ENCODE measurements around the gene OTULIN. TPM values are rescaled to one million over a fixed set of nuclear protein-coding genes. Genes with fewer than 3 reads are reported as not detected.

OTULIN gene
- total and polyA plus RNA-seq, 2 of the 13 experiments (the other 11 are each of a cell fraction or from before 2014, with no cell fraction given), result 7.0 to 34.8 TPM

DNA sequence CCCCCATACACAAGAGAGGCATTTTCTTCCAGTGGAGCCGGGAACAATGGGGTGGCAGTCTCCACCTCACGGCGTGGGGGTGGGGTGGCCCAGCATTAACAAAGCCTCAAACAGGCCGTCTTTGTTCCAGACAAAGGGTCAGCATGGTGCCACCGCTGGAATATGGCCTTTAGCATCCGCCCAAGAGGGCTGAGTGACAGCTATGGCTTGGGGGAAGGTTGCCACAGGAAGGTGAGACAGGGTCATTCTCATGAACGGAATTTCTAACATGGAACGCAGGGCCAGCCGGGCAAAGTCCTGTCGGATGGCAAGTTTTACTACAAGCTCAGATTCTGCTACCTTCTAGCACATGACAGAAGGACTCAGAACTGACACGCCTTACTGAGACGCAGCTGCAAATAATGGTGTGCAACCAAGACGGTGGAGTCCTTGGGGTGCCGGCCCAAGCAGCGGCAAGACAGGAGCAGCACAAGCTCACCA, 64.0 kb downstream of the OTULIN start (continued):
- TF ChIP-seq ZNF441 (CRISPR knock-in tag; IDR thresholded peaks at IDR 0.05; ENCODE audit: borderline replicate concordance) (peak; percentile 87), FOXA1 (IDR thresholded peaks at IDR 0.05) (no peak), FOXA1 (CRISPR knock-in tag; IDR thresholded peaks at IDR 0.05) (peak; percentile 58), ZFYVE20 (CRISPR knock-in tag; IDR thresholded peaks at IDR 0.05; ENCODE audit: borderline replicate concordance, low read depth) (no peak), ZNF703 (CRISPR knock-in tag; IDR thresholded peaks at IDR 0.05; ENCODE audit: borderline replicate concordance) (no peak), ZNF12 (CRISPR knock-in tag; IDR thresholded peaks at IDR 0.05) (peak; percentile 68), ZKSCAN8 (CRISPR knock-in tag; IDR thresholded peaks at IDR 0.05; ENCODE audit: borderline replicate concordance) (no peak), ZSCAN12 (CRISPR knock-in tag; IDR thresholded peaks at IDR 0.05) (no peak), SALL1 (CRISPR knock-in tag; IDR thresholded peaks at IDR 0.05) (peak; percentile 99), ZNF563 (CRISPR knock-in tag; IDR thresholded peaks at IDR 0.05) (0 out of 2 replicates have a peak, but pooled peaks have one; percentile 42), HOXA7 (CRISPR knock-in tag; IDR thresholded peaks at IDR 0.05) (no peak), ZFAT (CRISPR knock-in tag; conservative IDR thresholded peaks at IDR 0.05) (no peak), ZBTB1 (CRISPR knock-in tag; IDR thresholded peaks at IDR 0.05; ENCODE audit: borderline replicate concordance) (no peak), BRD4 (CRISPR knock-in tag; IDR thresholded peaks at IDR 0.05) (0 out of 2 replicates have a peak, but pooled peaks have one; percentile 33), NFATC3 (CRISPR knock-in tag; IDR thresholded peaks at IDR 0.05) (no peak), IRF2 (CRISPR knock-in tag; IDR thresholded peaks at IDR 0.05) (peak; percentile 59; the same call in 1 of the 2 replicates), NFE2L2 (IDR thresholded peaks at IDR 0.05; ENCODE audit: low read length) (no peak), ZNF749 (CRISPR knock-in tag; IDR thresholded peaks at IDR 0.05; ENCODE audit: borderline replicate concordance) (no peak), ZNF747 (CRISPR knock-in tag; IDR thresholded peaks at IDR 0.05; ENCODE audit: borderline replicate concordance) (no peak), ZFP41 (CRISPR knock-in tag; IDR thresholded peaks at IDR 0.05; ENCODE audit: borderline replicate concordance) (no peak), KDM5B (CRISPR knock-in tag; IDR thresholded peaks at IDR 0.05; ENCODE audit: borderline replicate concordance) (no peak; the same call in 1 of the 2 replicates), KDM1A (CRISPR knock-in tag; IDR thresholded peaks at IDR 0.05) (peak; percentile 72; the same call in 1 of the 2 replicates), ZSCAN22 (CRISPR knock-in tag; IDR thresholded peaks at IDR 0.05) (no peak)
- TF ChIP-seq, protein P1, sequence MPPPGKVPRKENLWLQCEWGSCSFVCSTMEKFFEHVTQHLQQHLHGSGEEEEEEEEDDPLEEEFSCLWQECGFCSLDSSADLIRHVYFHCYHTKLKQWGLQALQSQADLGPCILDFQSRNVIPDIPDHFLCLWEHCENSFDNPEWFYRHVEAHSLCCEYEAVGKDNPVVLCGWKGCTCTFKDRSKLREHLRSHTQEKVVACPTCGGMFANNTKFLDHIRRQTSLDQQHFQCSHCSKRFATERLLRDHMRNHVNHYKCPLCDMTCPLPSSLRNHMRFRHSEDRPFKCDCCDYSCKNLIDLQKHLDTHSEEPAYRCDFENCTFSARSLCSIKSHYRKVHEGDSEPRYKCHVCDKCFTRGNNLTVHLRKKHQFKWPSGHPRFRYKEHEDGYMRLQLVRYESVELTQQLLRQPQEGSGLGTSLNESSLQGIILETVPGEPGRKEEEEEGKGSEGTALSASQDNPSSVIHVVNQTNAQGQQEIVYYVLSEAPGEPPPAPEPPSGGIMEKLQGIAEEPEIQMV (CRISPR knock-in tag; IDR thresholded peaks at IDR 0.05; ENCODE audit: low read depth), result no peak
- TF ChIP-seq, protein P2, sequence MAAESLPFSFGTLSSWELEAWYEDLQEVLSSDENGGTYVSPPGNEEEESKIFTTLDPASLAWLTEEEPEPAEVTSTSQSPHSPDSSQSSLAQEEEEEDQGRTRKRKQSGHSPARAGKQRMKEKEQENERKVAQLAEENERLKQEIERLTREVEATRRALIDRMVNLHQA (CRISPR knock-in tag; IDR thresholded peaks at IDR 0.05), result no peak
- TF ChIP-seq, protein P3, sequence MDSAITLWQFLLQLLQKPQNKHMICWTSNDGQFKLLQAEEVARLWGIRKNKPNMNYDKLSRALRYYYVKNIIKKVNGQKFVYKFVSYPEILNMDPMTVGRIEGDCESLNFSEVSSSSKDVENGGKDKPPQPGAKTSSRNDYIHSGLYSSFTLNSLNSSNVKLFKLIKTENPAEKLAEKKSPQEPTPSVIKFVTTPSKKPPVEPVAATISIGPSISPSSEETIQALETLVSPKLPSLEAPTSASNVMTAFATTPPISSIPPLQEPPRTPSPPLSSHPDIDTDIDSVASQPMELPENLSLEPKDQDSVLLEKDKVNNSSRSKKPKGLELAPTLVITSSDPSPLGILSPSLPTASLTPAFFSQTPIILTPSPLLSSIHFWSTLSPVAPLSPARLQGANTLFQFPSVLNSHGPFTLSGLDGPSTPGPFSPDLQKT (CRISPR knock-in tag; IDR thresholded peaks at IDR 0.05; ENCODE audit: borderline replicate concordance), result no peak
- TF ChIP-seq, protein P4, sequence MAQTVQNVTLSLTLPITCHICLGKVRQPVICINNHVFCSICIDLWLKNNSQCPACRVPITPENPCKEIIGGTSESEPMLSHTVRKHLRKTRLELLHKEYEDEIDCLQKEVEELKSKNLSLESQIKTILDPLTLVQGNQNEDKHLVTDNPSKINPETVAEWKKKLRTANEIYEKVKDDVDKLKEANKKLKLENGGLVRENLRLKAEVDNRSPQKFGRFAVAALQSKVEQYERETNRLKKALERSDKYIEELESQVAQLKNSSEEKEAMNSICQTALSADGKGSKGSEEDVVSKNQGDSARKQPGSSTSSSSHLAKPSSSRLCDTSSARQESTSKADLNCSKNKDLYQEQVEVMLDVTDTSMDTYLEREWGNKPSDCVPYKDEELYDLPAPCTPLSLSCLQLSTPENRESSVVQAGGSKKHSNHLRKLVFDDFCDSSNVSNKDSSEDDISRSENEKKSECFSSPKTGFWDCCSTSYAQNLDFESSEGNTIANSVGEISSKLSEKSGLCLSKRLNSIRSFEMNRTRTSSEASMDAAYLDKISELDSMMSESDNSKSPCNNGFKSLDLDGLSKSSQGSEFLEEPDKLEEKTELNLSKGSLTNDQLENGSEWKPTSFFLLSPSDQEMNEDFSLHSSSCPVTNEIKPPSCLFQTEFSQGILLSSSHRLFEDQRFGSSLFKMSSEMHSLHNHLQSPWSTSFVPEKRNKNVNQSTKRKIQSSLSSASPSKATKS (CRISPR knock-in tag; IDR thresholded peaks at IDR 0.05), result no peak
- TF ChIP-seq, protein P5, sequence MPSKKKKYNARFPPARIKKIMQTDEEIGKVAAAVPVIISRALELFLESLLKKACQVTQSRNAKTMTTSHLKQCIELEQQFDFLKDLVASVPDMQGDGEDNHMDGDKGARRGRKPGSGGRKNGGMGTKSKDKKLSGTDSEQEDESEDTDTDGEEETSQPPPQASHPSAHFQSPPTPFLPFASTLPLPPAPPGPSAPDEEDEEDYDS (CRISPR knock-in tag; IDR thresholded peaks at IDR 0.05), result peak; percentile 56

Data from HepG2 (cell line).